NCI-H2227 treated with DMSO at 0.1 percent for 48 hours (cell line): ENCODE measurements around the gene NLK.
"Not testable (repeated sequence)": the region's sequence is repeated elsewhere in the genome, so short reads cannot be mapped to it uniquely, and the experiment has no call there.

Experiments used
- DNase-seq: peaks from one replicate; lab custom pipeline; 2025; lab: John Stamatoyannopoulos, UW

Gene NLK

DNA sequence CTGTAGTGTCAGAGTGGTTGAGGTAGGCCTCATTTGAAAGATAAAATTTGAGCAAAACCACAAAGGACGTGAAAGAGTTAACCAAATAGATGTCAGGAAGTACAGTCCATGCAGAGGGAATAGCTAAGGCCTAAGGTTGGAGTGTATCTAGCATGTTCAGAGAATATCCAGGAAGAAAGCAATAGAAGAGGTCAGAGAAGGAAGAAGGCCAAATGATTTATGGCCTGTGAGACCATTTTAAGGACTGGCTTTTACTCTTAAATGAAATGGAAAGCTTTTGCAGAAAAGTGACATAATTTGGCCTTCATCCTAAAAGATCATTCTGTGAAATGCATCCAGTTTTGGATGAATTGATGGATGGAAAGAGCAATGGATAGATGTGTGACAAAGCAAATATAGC lies 116.5 kb downstream of the NLK start:
- no peak for DNase-seq

DNA sequence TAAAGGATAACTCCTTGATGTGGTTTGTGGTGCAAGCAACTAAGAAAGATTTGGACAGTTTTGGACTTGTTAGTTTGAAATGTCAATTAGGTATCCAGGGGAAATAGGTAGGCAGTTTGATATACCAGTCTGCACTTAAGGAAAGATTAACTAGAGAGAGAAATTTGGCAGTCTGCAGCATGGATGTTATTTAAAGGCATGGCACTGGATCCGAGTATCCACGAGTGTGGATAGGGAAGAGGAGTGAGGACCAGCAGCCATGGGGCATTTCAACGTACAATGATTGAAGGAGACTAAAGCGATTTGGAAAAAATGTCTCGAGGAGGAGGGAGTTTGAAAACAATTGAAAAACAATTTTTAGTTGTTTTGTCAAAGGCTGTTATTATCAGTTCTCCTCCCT lies 117.4 kb downstream of the NLK start:
- no peak for DNase-seq

DNA sequence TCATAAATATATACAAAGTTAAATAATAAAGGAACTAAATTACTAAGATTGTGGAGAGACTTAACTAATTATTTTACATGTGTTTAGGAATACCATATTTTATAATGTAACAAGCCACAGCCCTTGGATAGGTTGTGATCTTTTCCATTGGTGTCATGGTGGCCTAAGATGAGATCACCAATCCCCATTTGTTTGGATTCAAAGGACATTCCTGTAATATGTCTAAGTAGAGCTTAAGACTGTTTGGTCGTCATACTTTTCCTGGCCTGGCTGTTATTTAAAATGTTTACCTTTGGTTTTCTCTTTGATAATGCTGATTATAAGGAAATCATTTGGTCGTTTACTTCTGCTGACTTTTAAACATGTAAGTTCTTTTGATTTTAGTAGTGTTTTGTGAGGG lies 118.1 kb downstream of the NLK start:
- DNase-seq = no peak

DNA sequence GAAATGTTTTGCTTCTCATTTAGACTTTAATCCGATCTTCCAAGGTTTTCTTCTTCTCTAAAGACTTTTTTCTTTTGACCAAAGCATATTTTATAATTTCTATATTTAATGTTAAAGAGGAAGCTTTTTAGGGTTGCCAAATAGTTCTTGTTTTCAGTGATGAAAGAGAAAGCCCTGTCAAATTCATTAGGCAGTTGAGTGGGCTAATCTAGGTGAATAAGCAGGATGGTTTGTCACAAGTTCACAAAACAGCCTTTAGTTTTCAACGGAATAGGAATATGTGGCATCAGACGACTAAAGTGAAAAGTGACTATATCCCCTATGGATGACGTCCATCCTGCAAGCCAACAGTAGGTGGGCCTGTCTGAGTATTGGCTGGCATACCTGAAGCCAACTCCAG lies 118.8 kb downstream of the NLK start:
- DNase-seq = no peak

GRCh38 chr17:28166478-28166877 lies 124.0 kb downstream of the NLK start:
- DNase-seq = no peak

- no peak for DNase-seq
Measured at GRCh38 chr17:28169621-28170349, 127.3 kb downstream of the NLK start.

DNA sequence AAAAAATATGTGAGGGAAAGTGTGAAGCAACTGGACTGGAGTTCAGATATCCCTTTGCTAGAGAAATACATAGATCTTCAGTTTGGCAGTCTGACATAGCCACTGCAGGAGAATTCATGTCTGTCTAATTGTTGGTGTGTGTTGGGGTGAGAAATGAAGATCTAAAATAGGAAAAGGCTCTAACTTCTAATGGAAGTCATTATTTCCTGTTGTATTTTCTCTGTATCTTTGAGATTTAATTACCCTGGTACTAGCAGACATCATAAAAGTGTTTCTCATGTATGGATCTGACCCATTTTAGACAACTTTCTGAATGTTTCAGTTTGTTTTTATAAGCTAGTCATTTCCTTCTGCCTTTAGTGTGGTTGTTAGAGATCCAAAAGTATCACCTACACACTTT lies 128.3 kb downstream of the NLK start:
- no peak for DNase-seq

DNA sequence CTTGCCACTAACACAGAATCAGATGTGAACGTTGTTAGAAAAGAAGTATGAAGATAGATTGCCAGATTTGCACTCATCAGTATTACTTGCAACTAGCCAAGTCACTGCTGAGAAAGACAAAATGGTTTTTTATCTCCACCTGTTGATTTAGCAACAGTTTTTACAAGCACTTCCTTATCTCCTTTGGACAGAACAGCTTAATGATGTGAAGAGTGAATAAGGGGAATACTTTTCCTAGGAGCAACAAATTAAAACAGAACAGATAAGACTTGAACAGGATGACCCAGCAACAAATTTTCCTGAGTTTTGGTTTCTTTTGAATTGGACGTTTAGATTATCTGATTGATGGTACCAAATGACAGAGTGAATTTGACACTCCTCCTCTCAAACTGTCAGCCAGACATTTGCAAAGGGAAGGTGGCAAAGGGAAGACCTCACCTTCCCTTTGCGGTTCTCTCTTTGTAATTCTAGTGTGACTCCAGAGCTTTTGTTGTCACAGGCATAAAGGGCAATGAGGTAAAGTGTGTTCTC lies 130.6 kb downstream of the NLK start:
- no peak for DNase-seq

GRCh38 chr17:28173801-28174200 lies 131.3 kb downstream of the NLK start:
- DNase-seq = no peak

GRCh38 chr17:28174352-28175046 lies 132.0 kb downstream of the NLK start:
- DNase-seq = no peak

GRCh38 chr17:28177351-28177750 lies 134.9 kb downstream of the NLK start:
- DNase-seq = no peak

- DNase-seq = no peak
Measured at GRCh38 chr17:28178800-28179199, 136.3 kb downstream of the NLK start.

- DNase-seq = no peak
Measured at GRCh38 chr17:28180449-28180848, 138.0 kb downstream of the NLK start.

DNA sequence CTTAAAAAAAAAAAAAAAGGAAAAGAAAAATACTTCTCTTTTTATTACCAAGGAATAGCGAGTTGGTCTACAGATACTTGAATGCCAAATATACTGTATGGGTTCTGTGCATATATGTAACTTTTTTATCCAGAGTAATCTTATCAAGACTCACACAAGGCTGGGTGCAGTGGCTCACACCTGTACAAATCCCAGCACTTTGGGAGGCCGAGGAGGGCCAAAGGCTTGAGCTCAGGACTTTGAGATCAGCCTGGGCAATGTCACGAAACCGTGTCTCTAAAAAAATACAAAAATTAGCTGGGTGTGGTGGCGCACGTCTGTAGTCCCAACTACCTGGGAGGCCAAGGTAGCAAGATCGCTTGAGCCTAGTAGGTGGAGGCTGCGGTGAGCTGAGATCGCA lies 139.1 kb downstream of the NLK start:
- no peak for DNase-seq

GRCh38 chr17:28182559-28182958 lies 140.1 kb downstream of the NLK start:
- DNase-seq = no peak

DNA sequence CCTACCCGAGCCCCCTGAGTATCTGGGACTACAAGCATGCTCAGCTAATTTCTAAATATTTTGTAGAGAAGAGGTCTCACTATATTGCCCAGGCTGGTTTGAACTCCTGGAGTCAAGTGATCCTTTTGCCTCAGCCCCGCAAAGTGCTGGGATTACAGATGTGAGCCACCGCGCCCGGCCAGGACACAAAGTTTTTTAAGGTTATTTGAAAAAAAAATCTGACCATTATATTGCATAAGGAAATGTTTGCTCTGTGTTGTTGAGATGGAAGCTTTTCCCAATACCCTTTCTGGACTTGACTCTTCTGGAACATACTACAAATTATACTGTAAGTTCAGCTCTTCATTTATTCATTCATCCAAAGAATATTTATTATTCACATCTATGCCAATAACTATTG lies 143.2 kb downstream of the NLK start:
- DNase-seq = no peak

DNA sequence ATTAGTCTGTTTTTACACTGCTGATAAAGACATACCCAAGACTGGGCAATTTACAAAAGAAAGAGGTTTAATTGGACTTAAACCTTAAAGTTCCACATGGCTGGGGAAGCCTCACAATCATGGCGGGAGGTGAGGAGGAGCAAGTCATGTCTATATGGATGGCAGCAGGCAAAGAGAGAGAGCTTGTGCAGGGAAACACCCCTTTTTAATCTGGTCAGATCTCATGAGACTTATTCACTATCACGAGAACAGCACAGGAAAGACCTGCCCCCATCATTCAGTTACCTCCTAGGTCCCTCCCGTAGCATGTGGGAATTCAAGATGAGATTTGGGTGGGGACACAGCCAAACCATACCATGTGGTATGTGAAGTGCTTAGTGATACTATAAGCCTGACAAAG lies 144.0 kb downstream of the NLK start:
- DNase-seq = not testable (repeated sequence)

DNA sequence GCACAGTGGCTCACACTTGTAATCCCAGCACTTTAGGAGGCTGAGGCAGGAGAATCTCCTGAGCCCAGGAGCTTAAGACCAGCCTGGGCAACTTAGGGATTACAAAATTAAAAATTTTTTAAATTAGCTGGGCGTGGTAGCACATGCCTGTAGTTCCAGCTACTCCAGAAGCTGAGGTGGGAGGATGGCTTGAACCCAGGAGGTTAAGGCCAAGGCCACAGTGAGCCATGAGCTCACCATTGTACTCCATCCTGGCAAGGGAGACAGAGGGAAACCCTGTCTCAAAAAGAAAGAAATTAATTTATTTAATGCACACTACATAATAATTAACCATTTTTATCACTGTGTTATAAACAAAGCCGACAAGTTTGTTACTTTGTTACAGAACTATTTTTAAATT lies 145.5 kb downstream of the NLK start:
- no peak for DNase-seq

DNA sequence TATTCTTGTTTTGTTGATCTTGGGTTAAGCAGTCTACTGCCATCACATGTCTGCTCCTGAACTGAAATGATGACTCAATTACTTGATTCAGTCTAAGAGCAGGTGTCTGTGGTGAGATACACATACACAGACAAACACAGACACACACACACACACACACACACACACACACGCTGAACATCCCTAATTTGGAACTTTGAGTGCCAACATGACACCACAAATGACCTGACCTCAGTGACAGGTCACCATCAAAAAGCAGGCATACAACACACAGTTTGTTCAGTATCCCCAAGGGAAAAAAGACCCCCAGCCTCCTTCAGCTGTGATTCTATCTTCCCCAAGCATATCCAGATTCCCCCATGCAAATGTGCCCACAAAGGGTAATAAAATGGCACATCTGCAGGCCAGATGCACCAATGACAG lies 146.4 kb downstream of the NLK start:
- no peak for DNase-seq

DNA sequence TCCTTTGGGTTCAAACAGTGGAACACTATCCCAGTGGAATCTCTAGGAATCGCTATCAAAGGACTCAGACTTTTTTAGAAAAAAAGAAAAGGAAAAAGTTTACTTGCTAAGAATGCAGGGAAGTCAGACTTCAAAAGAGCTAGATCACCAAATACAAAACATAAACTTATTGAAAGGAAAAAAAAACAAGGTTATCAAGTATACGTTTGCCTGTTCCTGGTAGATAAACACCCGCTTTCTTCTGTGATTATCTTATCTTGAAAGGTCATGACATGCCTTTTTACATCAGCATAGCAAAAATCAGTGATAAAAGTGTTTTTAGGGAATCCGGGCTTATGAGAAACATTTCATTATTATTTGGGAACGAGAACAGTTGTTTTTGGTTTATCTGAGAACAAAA lies 147.2 kb downstream of the NLK start:
- DNase-seq = no peak

GRCh38 chr17:28191018-28191417 lies 148.5 kb downstream of the NLK start:
- DNase-seq = no peak

- no peak for DNase-seq
Measured at GRCh38 chr17:28193241-28193640, 150.8 kb downstream of the NLK start.

- no peak for DNase-seq
Measured at GRCh38 chr17:28194382-28194781, 151.9 kb downstream of the NLK start.

DNA sequence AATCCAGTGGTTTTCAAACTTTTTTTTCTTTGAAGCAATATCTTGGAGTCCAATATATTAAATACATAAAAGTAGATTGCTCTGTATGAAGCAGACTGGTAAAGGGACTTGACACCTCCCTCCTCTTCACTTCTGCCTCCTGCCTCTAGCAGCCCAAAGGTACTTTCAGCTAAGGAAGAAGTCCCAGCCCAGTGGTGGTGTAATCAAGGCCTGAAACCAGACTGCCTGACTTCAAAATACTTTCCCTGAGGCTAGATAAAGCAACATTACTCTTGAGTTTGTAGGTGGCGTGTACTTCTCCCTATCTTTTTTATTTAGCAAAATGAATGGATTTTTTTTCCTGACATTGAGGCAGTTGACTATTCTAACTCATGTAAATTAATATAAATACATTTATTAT lies 154.2 kb downstream of the NLK start:
- DNase-seq = no peak
